Measurements from ENCODE around the gene HDAC4. TPM values are rescaled to one million over a fixed set of nuclear protein-coding genes. Genes with fewer than 3 reads are reported as not detected.

Gene HDAC4
- total and polyA plus RNA-seq, 2 experiments from 2014 or later: 8.1 to 41.8 TPM

DNA sequence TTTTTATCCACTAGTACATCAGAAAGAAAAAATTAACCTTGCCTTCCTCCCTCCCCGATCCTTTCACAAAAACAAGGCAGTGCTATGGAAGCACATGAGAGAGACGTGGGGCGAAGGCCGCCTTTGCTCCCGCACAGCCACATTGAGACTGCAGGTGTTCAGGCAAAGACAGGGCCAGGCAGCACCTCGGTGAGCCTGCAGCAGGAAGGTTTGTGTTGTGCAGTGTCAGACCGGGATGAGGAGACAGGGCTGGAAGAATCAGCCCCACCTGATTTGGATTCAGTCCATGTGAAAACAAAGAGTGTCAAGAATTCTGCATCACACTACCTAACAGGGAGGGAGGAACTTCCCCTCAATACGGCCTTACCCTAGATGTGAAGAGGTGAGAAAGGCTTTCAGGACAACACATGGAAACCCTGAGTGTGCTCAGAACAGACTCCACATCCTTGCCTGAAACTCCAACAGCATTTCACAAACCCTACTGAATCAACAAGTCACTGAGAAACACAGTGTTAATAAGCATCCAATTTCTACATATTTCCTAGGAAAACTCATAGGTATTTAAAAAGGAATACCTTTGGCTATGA, 59.6 kb downstream of the HDAC4 start (continued):
- TF ChIP-seq, protein P1, sequence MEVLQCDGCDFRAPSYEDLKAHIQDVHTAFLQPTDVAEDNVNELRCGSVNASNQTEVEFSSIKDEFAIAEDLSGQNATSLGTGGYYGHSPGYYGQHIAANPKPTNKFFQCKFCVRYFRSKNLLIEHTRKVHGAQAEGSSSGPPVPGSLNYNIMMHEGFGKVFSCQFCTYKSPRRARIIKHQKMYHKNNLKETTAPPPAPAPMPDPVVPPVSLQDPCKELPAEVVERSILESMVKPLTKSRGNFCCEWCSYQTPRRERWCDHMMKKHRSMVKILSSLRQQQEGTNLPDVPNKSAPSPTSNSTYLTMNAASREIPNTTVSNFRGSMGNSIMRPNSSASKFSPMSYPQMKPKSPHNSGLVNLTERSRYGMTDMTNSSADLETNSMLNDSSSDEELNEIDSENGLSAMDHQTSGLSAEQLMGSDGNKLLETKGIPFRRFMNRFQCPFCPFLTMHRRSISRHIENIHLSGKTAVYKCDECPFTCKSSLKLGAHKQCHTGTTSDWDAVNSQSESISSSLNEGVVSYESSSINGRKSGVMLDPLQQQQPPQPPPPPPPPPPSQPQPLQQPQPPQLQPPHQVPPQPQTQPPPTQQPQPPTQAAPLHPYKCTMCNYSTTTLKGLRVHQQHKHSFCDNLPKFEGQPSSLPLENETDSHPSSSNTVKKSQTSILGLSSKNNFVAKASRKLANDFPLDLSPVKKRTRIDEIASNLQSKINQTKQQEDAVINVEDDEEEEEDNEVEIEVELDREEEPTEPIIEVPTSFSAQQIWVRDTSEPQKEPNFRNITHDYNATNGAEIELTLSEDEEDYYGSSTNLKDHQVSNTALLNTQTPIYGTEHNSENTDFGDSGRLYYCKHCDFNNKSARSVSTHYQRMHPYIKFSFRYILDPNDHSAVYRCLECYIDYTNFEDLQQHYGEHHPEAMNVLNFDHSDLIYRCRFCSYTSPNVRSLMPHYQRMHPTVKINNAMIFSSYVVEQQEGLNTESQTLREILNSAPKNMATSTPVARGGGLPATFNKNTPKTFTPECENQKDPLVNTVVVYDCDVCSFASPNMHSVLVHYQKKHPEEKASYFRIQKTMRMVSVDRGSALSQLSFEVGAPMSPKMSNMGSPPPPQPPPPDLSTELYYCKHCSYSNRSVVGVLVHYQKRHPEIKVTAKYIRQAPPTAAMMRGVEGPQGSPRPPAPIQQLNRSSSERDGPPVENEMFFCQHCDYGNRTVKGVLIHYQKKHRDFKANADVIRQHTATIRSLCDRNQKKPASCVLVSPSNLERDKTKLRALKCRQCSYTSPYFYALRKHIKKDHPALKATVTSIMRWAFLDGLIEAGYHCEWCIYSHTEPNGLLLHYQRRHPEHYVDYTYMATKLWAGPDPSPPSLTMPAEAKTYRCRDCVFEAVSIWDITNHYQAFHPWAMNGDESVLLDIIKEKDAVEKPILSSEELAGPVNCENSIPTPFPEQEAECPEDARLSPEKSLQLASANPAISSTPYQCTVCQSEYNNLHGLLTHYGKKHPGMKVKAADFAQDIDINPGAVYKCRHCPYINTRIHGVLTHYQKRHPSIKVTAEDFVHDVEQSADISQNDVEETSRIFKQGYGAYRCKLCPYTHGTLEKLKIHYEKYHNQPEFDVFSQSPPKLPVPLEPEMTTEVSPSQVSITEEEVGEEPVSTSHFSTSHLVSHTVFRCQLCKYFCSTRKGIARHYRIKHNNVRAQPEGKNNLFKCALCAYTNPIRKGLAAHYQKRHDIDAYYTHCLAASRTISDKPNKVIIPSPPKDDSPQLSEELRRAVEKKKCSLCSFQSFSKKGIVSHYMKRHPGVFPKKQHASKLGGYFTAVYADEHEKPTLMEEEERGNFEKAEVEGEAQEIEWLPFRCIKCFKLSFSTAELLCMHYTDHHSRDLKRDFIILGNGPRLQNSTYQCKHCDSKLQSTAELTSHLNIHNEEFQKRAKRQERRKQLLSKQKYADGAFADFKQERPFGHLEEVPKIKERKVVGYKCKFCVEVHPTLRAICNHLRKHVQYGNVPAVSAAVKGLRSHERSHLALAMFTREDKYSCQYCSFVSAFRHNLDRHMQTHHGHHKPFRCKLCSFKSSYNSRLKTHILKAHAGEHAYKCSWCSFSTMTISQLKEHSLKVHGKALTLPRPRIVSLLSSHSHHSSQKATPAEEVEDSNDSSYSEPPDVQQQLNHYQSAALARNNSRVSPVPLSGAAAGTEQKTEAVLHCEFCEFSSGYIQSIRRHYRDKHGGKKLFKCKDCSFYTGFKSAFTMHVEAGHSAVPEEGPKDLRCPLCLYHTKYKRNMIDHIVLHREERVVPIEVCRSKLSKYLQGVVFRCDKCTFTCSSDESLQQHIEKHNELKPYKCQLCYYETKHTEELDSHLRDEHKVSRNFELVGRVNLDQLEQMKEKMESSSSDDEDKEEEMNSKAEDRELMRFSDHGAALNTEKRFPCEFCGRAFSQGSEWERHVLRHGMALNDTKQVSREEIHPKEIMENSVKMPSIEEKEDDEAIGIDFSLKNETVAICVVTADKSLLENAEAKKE (CRISPR knock-in tag; IDR thresholded peaks at IDR 0.05): no peak
- TF ChIP-seq POLR2AphosphoS5 (IDR thresholded peaks at IDR 0.05; ENCODE audit: low read depth) (no peak), JUNB (IDR thresholded peaks at IDR 0.05; ENCODE audit: unreplicated experiment) (no peak)

- Histone ChIP-seq H3K36me3 (ENCODE audit: insufficient read depth) (no peaks in the 10 kb centered on the region), H3K27me3 (ENCODE audit: insufficient read depth) (no peaks in the 10 kb centered on the region), H2AFZ (no peak overlapping the region), H3K4me2 (no peak overlapping the region), H3K9me2 (ENCODE audit: insufficient read depth) (no peaks in the 10 kb centered on the region), H3K4me1 (ENCODE audit: insufficient read depth) (peaks cover 12% of the 10 kb centered on the region; the same call in 1 of the 2 replicates), H4K20me1 (replicated peaks; ENCODE audit: insufficient read depth) (peaks cover 20% of the 10 kb centered on the region; the same call in 1 of the 2 replicates), H3K79me2 (replicated peaks; ENCODE audit: insufficient read depth) (peaks cover 98% of the 10 kb centered on the region), H3F3A (replicated peaks; ENCODE audit: low read depth) (no peaks in the 10 kb centered on the region), H3K27ac (ENCODE audit: low read depth) (no peak overlapping the region), H3K4me3 (no peak overlapping the region)
- DNase-seq (ENCODE audit: low spot score) (no peak), ATAC-seq (no peak)
- Mint-ChIP-seq H3K27me3 (ENCODE audit: insufficient read depth, low read depth, poor library complexity) (peaks cover 12% of the 10 kb centered on the region), H3K27ac (no peak overlapping the region; the same call in 1 of the 2 replicates), H3K4me1 (peaks cover 37% of the 10 kb centered on the region), H3K4me3 (no peak overlapping the region), H3K36me3 (ENCODE audit: low read depth) (peaks cover 11% of the 10 kb centered on the region), H3K9me3 (no peaks in the 10 kb centered on the region)
- TF ChIP-seq POLR2AphosphoS5 (IDR thresholded peaks at IDR 0.05; ENCODE audit: low read depth): no peak
- no peak for TF ChIP-seq ETS1 (IDR thresholded peaks at IDR 0.05)
- TF ChIP-seq, protein P2, sequence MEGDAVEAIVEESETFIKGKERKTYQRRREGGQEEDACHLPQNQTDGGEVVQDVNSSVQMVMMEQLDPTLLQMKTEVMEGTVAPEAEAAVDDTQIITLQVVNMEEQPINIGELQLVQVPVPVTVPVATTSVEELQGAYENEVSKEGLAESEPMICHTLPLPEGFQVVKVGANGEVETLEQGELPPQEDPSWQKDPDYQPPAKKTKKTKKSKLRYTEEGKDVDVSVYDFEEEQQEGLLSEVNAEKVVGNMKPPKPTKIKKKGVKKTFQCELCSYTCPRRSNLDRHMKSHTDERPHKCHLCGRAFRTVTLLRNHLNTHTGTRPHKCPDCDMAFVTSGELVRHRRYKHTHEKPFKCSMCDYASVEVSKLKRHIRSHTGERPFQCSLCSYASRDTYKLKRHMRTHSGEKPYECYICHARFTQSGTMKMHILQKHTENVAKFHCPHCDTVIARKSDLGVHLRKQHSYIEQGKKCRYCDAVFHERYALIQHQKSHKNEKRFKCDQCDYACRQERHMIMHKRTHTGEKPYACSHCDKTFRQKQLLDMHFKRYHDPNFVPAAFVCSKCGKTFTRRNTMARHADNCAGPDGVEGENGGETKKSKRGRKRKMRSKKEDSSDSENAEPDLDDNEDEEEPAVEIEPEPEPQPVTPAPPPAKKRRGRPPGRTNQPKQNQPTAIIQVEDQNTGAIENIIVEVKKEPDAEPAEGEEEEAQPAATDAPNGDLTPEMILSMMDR (conservative IDR thresholded peaks at IDR 0.05; ENCODE audit: low read depth in 2 of 2): no peak
- no peak for TF ChIP-seq ZNF331 (CRISPR knock-in tag; IDR thresholded peaks at IDR 0.05; ENCODE audit: low read depth)
- no peak for TF ChIP-seq CREB1 (CRISPR knock-in tag; IDR thresholded peaks at IDR 0.05; ENCODE audit: low read depth)
These were observed 60.9 kb downstream of the HDAC4 start for GRCh38 chr2:239339726-239340601.

Measured in GM23338 (cell line).